GM12891 (cell line): ENCODE measurements around the gene HCST.

Experiments
- PAX5 ChIP-seq: IDR thresholded peaks from 2 replicates; pipeline ENCODE4 v1.6.1; 2011; ENCODE audit warnings: low read length, moderate library complexity, mild to moderate bottlenecking; ENCODE audit not compliant: insufficient read depth, severe bottlenecking
- POLR2A ChIP-seq: IDR thresholded peaks from 2 replicates; pipeline ENCODE4 v1.6.1; 2011; ENCODE audit warnings: low read depth, low read length, control low read depth
- POLR2AphosphoS5 ChIP-seq: IDR thresholded peaks from 2 replicates; pipeline ENCODE4 v1.6.1; 2011; ENCODE audit warnings: low read depth, low read length, control low read depth
- POU2F2 ChIP-seq: IDR thresholded peaks from 2 replicates; pipeline ENCODE4 v1.6.1; 2011; ENCODE audit warnings: low read depth, mild to moderate bottlenecking, control low read depth, low read length, moderate library complexity
- SPI1 ChIP-seq: IDR thresholded peaks from 2 replicates; pipeline ENCODE4 v1.6.1; 2011; ENCODE audit warnings: low read depth, low read length, control low read depth
- TAF1 ChIP-seq: IDR thresholded peaks from 2 replicates; pipeline ENCODE4 v1.6.1; 2011; ENCODE audit warnings: low read depth, low read length, control low read depth

GRCh38 chr19:35911173-35911572 is 8.8 kb downstream of the HCST start:
- no peak for TF ChIP-seq POLR2A
- no peak for TF ChIP-seq POLR2AphosphoS5
- TF ChIP-seq TAF1: no peak
- TF ChIP-seq SPI1: no peak
- TF ChIP-seq PAX5: no peak
- TF ChIP-seq POU2F2: no peak
